Colon (tissue), 2 donors: ENCODE results near the gene GLIS1.

Source experiments
- FAIRE-seq: peaks from 2 replicates; lab custom pipeline; 2012; peaks lifted over from hg19 to GRCh38; lab: Jason Lieb, UNC
- donor health status: control.
- donor health status: control.

The GLIS1 gene

GRCh38 chr1:53546409-53547155 lies 192.4 kb downstream of the GLIS1 start:
- no peak for FAIRE-seq

DNA sequence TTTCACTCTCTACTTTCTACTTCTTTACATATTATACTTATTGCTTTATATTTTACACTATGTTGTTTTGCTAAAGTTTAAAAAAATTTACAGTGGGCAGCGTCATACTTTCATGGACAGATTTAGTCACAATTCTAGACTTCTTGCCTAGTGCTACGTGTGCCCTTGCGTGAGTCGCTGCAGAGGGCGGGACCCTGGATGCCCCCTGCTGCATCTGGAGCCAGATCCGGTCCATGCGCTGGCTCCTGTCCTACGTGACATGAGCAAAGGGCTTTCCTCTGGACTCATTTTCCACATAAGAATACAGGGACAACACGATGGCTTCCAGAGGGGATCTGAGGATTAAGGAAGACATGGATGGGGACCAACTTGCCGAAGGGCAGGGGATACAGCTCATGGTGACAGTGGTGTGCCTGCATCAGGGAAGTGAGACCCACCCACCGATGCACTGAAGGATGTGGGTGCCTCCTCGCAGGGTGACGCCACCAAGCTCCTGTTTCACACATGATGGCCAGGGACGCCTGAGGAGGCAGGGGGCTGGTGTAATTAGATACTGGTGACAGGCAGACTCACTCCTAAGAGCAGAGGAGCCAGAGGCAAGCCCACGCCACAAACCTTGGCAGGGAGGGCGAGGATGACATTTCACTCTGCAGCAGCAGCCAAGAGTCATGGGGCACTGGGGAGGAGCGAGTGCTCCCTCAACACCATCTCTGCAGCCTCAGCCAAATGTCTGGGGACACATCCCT lies 193.1 kb downstream of the GLIS1 start:
- no peak for FAIRE-seq

- no peak for FAIRE-seq
These were observed 194.0 kb downstream of the GLIS1 start for GRCh38 chr1:53544728-53545515.

DNA sequence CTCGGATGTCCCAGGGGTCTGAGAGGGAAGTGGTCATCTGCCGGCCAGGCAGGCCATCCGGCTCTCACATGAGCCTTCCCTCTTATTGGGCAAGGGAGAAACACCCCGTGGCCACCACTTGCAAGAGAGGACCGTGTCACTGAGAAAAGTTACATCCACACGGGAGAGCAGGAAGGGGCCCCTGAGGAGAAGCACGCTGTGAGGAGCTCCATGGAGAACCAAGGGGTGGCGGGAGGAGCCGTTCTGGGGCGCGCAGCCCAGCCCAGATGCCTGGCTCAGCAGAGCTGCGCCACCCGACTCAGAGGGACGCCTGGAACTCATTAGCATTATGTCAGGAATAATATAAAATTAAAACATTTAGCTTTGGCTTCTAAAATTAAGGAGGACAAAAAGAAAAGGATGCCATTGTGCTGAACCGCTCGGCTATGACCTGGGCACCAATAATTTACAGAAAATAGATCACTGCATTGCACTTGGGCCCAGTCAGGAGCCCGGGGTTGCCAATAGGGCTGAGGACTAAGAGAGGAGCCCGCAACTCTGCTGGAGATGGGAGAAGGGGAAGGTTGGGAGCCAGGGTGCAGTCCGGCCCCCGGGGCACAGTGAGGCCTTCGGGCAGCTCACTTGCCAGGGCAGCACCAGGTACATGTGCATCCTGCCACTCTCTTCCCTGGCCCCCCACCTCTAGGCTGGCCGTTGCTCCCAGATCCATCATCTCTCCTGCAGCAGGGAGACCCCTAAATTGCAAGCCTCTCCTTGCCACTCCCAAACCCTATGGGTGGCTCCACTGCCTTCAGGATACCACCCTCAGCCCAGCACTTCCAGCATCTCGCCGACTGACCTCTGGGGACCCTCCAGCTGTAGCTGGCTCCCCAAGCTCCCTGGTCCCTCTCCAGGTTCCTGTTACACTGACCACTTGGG lies 194.9 kb downstream of the GLIS1 start:
- no peak for FAIRE-seq

DNA sequence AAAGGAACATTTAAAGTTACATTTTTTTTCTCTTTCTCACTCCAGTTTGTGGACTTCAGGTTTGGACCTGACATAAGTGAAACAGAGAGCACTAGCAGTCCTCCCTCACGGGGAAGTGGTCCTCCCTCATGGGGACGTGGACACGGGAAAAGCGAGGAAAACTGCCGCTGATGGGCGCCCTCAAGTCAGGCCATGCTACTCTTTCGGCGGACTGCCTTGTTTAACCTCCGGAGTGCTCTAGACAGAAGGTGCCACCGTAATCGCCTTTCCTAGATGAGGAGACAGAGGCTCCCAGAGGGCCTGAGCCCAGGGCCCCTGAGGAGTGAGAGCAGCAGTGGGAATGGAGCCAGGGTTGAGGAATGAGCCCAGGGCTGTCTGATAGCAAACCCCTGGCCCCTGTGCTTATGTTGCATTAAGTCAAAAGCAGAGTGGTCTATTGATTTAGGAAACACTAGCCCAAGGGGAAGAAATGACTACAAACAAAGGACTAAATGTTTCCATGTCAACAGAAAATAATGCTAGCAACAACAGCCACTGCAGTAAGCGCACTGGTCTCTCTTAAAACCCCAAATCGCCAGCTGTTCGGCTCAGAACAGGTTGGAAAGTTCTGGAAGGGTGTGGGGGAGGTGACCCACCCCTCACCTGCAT lies 195.7 kb downstream of the GLIS1 start:
- no peak for FAIRE-seq

GRCh38 chr1:53542551-53542950 lies 196.4 kb downstream of the GLIS1 start:
- FAIRE-seq, result no peak

DNA sequence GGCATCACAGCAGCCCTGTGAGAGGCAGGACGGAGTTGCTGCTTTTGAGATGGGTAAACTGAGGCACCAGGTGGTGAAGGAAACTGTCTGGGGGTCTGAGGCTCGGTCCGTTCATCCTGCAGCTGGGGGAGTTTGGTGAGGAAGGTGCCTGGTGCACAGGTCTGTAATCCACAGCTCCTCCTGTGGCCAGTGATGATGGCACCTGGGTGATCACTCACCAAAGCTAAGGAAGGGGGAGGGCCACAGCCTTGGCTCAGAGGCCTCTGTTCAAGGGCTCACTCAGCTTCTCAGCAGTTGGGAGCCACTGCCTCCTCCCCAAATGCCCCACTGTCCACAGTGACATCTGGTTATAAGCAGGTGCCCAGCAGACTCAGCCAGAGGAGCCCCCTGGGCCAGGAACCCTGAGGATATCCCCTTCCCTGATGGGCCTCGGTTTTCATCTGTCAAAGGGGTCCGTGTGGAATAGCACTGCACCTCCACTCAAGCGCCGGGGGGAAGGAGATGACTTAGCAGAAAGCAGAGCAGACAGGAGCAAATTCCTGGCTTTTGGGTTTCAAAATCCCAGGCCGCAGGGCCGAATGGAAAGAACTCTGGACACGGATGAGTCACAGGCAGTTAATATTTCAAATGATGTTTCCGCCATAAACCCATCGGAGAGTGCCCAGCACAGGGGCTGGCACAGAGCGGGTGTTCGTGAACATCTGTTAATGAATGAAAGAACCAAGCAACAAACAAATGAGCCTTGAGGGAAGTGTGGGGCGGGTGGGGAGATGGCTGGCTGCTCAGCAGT lies 197.0 kb downstream of the GLIS1 start:
- no peak for FAIRE-seq

DNA sequence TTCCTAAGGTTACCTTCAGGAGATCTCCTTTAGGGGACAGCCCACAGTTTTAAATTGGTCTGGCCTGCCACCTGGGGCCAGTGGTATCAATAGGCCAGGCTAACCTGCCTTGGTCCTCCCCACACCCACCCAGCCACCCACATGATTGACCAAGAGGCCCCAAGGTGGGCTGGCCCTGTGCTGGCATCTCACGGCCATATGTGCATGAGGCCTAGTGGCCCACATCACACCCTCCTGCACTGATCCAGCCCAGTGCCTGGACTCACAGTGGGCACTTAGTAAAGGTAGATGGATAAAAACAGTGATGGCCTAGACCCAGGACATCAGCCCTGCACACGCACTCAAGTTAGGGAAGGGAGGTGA lies 197.7 kb downstream of the GLIS1 start:
- FAIRE-seq, result no peak

GRCh38 chr1:53540604-53541262 lies 198.2 kb downstream of the GLIS1 start:
- no peak for FAIRE-seq

DNA sequence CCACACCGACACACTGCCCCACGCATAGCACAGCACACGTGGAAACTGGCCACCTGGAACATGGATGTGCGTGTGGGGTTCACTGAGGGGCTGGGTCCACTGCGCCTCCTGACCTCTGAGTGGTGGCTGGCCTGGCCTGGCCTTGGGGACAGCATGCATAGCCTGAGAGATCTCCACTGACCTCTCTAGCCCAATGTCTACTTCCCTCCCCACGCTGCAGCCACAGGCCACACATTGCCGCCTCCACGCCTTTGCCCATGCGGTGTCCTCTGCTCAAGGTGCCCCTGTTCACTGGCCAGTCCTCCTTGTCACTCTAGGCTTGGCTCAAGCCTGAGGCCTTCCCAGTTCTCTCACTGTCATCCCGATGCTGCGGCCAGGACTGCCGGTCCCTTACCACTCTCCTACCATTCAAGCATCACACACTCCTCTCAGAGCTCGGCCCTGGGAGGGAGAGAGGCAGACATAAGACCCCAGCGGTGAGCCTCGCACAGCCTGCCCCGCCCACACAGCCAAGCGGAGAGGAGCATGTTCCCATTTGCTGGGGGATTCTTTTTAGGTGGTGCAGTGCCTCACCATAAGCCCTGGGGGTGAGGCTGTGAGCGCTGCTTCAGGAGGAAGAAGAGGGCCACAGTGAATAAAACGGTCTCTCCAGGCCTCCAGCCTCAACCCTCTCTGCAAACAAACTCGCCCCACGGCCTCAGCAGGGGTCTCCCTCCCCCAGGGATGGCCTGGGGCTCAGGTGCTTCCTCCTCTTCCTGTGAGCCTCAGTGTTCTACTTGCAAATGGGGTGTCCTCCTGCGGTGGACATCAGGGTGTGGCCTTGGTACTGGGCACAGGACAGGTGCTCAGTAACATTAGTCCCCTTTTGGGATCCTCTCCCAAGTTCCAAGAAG lies 199.0 kb downstream of the GLIS1 start:
- FAIRE-seq, result no peak

DNA sequence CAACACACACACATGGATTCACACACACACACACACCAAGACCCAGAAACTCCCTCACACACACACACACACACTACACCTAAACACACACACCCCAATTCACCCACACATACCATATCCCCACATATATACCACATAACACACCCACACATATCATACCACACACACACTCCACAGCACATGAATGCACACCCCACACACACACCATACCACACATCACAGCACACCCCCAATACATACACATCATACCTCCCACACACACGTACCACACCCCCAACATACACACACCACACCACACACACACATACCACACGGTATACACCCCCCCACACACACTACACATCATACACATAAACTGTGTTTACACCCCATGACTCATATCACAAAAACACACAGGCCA lies 199.7 kb downstream of the GLIS1 start:
- no peak for FAIRE-seq

GRCh38 chr1:53536606-53537005 lies 202.4 kb downstream of the GLIS1 start:
- no peak for FAIRE-seq

- FAIRE-seq, result no peak
These were observed 203.1 kb downstream of the GLIS1 start for GRCh38 chr1:53535846-53536245.

DNA sequence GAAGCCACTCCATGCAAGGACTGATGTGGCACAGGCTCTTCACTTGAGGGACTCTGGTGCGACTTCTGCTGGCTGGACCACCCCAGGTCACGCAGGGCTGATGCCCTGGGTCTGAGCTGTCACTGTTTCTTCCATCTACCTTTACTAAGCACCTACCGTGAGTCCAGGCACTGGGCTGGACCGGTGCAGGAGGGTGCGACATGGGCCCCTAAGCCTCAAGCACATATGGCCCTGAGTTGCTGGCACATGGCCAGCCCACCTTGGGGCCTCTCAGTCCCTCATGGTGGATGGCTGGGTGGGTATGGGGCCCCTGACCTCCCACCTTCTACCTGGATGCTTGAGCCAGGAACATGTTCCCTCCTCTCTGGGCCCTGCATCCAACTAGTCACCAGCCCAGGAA lies 203.7 kb downstream of the GLIS1 start:
- FAIRE-seq, result no peak

GRCh38 chr1:53532912-53533311 lies 206.1 kb downstream of the GLIS1 start:
- FAIRE-seq, result no peak

DNA sequence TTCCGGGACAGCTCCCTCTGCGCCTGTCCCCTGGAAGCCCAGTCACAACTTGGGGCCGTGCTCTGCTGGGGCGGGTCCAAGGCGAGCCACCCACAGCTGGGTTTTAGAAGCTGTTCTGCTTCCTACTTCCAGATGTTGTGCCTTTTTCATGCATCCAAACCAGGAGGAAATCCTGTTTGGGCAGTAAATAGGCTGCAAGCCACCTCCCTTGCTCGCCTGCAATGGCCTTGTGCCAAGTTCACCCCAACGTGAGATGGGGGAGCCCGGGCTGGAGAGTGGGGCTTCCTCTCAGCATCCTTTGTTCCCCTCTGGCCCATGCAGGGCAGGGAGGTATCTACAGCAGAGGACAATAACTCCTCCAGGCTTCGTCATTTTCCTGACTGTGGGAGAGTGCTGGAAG lies 206.6 kb downstream of the GLIS1 start:
- no peak for FAIRE-seq

- FAIRE-seq, result no peak
These were observed 208.4 kb downstream of the GLIS1 start for GRCh38 chr1:53530550-53530949.

GRCh38 chr1:53529555-53529954 lies 209.4 kb downstream of the GLIS1 start:
- no peak for FAIRE-seq

DNA sequence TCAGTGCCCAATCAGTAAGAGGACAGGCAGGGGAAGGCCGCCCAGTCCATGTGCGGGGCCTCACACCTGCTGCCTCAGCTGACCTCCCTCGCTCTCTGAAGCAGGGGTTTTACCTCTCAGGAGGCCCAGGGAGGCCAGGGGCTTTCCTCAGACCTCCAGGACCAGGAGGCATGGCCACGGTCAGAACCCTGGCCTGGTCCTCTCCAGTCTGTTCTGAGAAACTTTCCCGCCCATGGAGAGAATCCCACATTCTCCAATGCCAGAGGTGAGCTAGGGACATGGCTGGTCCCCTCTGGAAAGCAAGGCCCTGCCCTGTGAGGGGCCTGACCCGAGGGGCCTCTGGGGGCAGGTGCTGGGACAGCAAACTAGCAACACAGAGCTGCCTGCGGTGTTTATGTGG lies 211.6 kb downstream of the GLIS1 start:
- no peak for FAIRE-seq
